HG03571 (cell line): ENCODE data around the gene EZR.

Source experiments
- ATAC-seq: cut with Tn5 transposase; IDR thresholded peaks from one replicate; pipeline ENCODE4 v1.9.1; 2021; ENCODE audit not compliant: unreplicated experiment

The EZR gene

GRCh38 chr6:158764183-158764849, 54.9 kb downstream of the EZR start:
- ATAC-seq: no peak

GRCh38 chr6:158763434-158764182, 55.6 kb downstream of the EZR start:
- no peak for ATAC-seq

GRCh38 chr6:158762787-158763433, 56.3 kb downstream of the EZR start:
- ATAC-seq: no peak

- ATAC-seq: no peak
Measured at GRCh38 chr6:158761746-158762145, 57.4 kb downstream of the EZR start.

DNA sequence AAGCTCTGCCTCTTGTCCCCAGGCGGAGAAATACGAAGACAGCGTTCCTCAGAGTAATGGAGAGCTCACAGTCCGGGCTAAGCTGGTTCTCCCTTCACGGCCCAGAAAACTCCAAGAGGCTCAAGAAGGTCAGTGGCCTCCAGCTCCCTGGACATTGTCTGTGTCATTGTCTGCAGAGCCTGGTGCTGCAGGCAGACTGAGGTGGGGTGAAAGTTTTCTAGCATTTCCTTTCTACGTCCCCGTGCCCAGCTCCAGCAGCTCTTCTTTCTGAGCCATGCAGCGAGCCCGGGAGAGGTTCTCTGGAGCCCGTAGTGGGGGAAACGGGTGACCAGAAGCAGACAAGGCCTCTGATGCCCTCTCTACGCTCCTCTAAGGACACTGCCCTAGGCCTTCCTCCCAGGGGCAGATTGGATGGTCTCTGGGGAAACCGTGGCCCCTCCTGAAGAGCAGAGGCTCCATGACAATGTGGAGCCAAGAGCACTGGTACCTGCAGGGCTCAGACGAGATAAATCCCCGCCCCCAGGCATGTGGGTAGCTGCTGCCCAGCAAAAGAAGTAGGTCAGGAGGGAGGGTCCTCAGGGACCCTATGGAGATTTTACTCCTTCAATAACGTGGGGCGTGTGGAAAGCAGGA, 58.4 kb downstream of the EZR start:
- ATAC-seq: no peak

DNA sequence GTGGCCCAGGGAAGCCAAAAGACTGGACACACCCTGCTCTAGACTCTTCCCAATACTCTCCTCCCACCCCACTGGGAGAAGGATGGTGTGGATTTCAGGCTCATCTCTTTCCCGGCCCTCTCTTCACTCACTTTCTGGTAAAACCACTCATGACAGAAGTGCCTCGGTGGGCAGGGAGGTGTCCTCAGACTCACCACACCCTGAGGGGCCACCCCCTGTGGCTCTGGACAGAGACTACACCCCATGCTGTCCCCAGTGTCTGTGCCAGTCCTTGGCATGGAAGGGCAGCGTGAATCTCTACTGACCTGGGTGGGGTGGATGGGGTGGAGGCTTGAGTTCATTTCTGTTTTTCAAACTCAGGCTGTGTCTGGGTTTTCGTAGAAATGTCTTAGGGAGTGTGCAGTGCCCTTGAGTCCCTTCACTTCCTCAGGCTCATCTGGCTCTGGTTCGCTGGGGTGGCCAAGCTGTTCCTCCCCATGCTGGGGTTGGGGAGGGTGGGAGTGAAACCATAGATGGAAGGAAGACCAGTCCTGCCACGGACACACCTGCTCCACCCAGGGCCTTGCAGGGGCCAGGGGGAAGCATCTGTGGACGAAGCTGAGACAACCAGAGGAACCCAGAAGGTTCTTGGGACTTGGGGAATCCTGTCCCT, 59.1 kb downstream of the EZR start:
- no peak for ATAC-seq

DNA sequence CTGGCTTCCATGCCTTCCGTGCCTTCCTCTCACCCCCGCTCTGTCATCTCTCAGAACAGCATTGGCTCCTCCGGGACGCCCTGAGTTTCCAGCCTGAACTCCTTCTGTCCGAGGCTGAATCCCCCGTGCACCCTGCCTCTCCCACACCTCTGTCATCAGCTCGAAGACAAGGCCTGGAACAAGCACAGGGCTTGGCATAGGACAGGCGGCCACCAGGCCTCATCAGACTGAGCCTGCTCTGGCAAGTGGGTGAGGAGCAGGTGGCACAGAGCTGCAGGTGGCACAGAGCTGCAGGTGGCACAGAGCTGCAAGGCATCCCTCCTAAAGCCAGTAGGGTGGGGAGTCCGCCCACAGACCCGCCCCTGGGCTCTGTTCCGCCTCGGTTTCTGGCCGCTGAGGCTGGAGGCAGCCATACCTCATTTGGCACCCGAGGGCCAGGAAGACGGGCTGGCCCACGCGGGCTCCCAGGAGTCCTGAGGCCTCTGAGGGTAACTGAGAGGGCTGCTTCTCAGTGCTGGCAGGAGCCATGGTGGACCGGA, 60.2 kb downstream of the EZR start:
- ATAC-seq: no peak

- no peak for ATAC-seq
Measured at GRCh38 chr6:158758451-158758860, 60.7 kb downstream of the EZR start.

- no peak for ATAC-seq
Measured at GRCh38 chr6:158757753-158758090, 61.4 kb downstream of the EZR start.

- no peak for ATAC-seq
Measured at GRCh38 chr6:158756977-158757752, 62.0 kb downstream of the EZR start.

DNA sequence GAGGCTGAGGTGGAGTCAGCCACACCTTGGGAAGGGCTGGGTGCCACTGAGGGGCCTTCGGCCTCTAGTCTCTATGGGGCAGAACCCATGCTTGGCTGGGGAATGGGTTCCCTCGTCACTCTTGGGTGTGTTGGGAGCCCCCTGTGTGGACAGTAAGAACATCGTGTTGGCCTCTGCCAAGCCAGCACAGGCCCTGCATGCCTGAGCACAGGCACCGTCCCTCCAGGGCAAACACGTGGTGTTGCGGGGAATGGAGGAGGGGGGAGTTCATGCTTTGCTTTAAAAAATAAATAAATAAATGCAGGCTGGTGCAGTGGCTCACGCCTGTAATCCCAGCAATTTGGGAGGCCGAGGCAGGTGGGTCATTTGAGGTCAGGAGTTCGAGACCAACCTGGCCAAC, 63.0 kb downstream of the EZR start:
- no peak for ATAC-seq

- ATAC-seq: no peak
Measured at GRCh38 chr6:158755636-158756035, 63.5 kb downstream of the EZR start.

DNA sequence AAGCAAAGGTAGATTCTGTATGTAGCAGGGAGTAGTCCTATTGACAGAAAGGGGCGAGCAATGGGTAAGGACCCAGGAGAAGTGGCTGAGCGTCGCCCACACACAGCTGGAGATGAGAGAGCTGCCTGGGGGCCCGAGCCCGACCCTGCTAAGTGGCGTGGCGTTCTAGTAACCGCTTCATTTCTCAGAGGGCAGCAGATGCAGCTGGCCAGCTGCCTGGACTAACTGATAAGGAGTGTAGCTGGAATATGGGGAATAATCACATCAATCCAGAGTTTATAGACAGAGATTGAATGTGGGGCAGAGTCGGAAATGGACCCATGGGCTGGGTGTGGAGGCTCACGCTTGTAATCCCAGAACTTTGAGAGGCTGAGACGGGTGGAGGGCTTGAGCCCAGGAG, 64.4 kb downstream of the EZR start:
- no peak for ATAC-seq

- no peak for ATAC-seq
Measured at GRCh38 chr6:158753811-158754210, 65.4 kb downstream of the EZR start.

GRCh38 chr6:158752613-158753012, 66.6 kb downstream of the EZR start:
- no peak for ATAC-seq

- ATAC-seq: no peak
Measured at GRCh38 chr6:158751921-158752320, 67.2 kb downstream of the EZR start.

GRCh38 chr6:158751224-158751623, 67.9 kb downstream of the EZR start:
- no peak for ATAC-seq

GRCh38 chr6:158744986-158745430, 74.2 kb downstream of the EZR start:
- no peak for ATAC-seq

- ATAC-seq: no peak
Measured at GRCh38 chr6:158743033-158743651, 76.0 kb downstream of the EZR start.

GRCh38 chr6:158739673-158740072, 79.5 kb downstream of the EZR start:
- ATAC-seq: no peak
